Measurements from ENCODE around the gene RFTN1. TPM values are rescaled to one million over a fixed set of nuclear protein-coding genes. Genes with fewer than 3 reads are reported as not detected.

RFTN1 gene
- total and polyA plus RNA-seq, 7 donors, result 10.9 to 26.4 (median 22.2) TPM

GRCh38 chr3:16352428-16352827 is 161.1 kb downstream of the RFTN1 start:
- DNase-seq, result no peak
- Histone ChIP-seq H3K27me3 (no peaks in the 10 kb centered on the region), H3K4me3 (no peak overlapping the region), H3K9me3 (no peaks in the 10 kb centered on the region), H3K36me3 (peaks cover 0 to 6% (median 0%) of the 10 kb centered on the region in 4 donors), H3K4me1 (peaks cover 0 to 3% (median under 1%) of the 10 kb centered on the region in 4 donors), H3K27ac (no peak overlapping the region)
- intact Hi-C loops (cut with DNase I), result no loop called here
- TF ChIP-seq EP300 (IDR thresholded peaks at IDR 0.05), result no peak
- no peak for TF ChIP-seq POLR2AphosphoS5 (IDR thresholded peaks at IDR 0.05)
- TF ChIP-seq POLR2A (IDR thresholded peaks at IDR 0.05), result no peak
- TF ChIP-seq CTCF (IDR thresholded peaks at IDR 0.05), result no peak
- 53 to 75% methylated on average over 2 of the region's 2 CpGs for WGBS, 2 donors

DNA sequence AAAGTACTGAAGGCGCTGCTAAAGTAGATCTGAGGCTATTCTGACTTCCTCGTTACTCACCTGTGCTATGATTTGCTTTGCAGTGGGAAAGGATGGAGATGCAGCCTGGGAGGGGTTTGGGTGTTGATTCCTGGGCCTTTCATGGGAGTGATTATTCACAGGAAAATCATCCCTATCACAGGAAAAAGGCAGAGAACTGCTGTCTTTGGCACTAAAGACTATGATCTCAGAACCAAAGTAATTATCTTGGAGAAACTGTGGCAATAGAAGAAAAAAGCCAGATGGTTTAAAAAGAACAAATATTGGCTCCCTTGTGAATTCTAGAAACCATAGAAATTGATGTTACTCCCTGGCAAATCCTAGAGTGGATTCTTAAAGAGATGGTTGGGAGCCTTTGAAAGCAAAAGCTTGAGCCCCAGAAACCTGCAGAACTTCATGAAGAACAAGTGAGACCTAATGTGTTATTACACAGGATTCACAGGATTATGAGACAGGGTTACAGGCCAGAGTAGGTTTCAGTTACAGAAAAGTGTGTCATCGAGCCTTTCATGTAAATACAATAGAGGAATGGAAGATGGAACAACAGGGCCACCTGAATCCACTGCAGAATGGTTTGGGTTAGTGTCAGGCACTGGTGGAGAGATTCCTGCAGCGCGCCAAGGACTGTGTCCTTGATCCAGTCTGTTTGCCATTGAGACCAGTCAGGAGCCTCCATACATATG is 162.7 kb downstream of the RFTN1 start:
- Histone ChIP-seq H3K4me3 (no peak overlapping the region), H3K27me3 (no peaks in the 10 kb centered on the region), H3K27ac (no peak overlapping the region), H3K36me3 (peaks cover 0 to 6% (median 2%) of the 10 kb centered on the region in 4 donors), H3K9me3 (no peaks in the 10 kb centered on the region), H3K4me1 (no peaks in the 10 kb centered on the region)
- intact Hi-C loops (cut with DNase I), result no loop called here
- 91 to 94% methylated on average over 5 of the region's 5 CpGs for WGBS, 2 donors
- TF ChIP-seq POLR2AphosphoS5 (IDR thresholded peaks at IDR 0.05) (no peak), EP300 (IDR thresholded peaks at IDR 0.05) (no peak)
- DNase-seq, result no peak

GRCh38 chr3:16349986-16350596 is 163.4 kb downstream of the RFTN1 start:
- no peak overlapping the region for H3K4me3 ChIP-seq
- no peaks in the 10 kb centered on the region for H3K27me3 ChIP-seq
- peaks cover 0 to 6% (median 2%) of the 10 kb centered on the region in 4 donors for H3K36me3 ChIP-seq
- WGBS, 2 donors, result 20 to 52% methylated on average over 2 of the region's 2 CpGs
- intact Hi-C loops (cut with DNase I), result no loop called here
- TF ChIP-seq POLR2AphosphoS5 (IDR thresholded peaks at IDR 0.05), result no peak
- TF ChIP-seq CTCF (IDR thresholded peaks at IDR 0.05), result no peak
- no peak for TF ChIP-seq EP300 (IDR thresholded peaks at IDR 0.05)
- no peak for TF ChIP-seq POLR2A (IDR thresholded peaks at IDR 0.05)
- H3K9me3 ChIP-seq, result no peaks in the 10 kb centered on the region
- DNase-seq, result no peak
- no peak overlapping the region for H3K27ac ChIP-seq
- H3K4me1 ChIP-seq, result no peaks in the 10 kb centered on the region

DNA sequence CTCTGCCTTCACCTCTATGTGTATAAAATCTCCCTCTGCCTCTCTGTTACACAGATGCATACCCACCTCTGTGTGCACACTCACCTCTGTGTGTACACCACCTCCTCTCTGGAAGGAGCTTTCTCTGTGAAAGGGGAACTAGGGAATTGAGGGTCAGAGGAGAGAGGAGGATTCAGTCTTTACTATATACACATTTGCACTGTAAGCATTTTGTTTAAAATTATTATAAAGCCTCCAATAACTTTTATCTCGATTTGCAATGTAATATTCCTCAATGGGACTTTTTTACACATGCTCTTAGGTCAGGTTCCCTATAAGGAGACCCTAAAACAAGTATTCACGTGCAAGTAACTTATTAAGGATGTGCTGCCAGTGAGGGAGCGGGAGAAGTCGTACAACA is 166.0 kb downstream of the RFTN1 start:
- TF ChIP-seq POLR2A (IDR thresholded peaks at IDR 0.05) (no peak), POLR2AphosphoS5 (IDR thresholded peaks at IDR 0.05) (no peak), CTCF (IDR thresholded peaks at IDR 0.05) (no peak)
- intact Hi-C loops (cut with DNase I), result no loop called here
- Histone ChIP-seq H3K36me3 (peaks cover 0 to 6% (median 2%) of the 10 kb centered on the region in 4 donors), H3K27me3 (no peaks in the 10 kb centered on the region), H3K9me3 (no peaks in the 10 kb centered on the region), H3K4me1 (no peaks in the 10 kb centered on the region), H3K27ac (no peak overlapping the region), H3K4me3 (no peak overlapping the region)
- DNase-seq, result no peak
- 93 to 95% methylated on average over 4 of the region's 4 CpGs for WGBS, 2 donors

DNA sequence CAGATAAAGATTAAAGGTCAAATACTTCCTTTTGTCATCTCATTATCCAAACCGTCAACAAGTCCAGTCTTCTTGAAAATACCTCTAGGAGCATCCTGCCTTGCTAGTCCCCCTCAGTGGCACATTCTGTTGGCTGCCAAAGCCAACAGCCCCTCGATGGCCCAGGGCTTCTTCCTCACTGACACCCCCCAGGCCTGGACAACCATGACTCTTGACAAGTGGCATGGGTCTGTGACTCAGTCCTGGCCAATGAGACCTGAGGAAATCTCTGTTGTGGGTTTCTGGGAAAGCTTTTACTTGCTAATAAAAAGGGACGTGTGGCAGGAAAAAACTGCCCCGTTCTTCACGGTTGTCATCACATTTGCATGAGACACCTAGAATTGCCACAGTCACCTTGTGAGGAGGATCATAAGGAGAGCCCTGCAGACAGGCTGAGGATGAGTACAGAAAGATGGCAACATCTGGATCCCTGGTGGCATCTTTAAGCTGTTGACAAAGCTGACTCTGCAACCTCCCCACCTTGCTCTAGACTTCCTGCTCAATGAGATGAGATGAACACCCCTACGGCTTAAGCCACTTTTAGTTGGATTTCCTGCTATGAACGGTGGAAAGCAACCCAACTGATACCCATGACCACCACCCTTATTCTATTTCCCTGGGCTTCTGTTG is 167.0 kb downstream of the RFTN1 start:
- Histone ChIP-seq H3K4me1 (no peaks in the 10 kb centered on the region), H3K27me3 (no peaks in the 10 kb centered on the region), H3K27ac (no peak overlapping the region), H3K9me3 (no peaks in the 10 kb centered on the region), H3K4me3 (no peak overlapping the region), H3K36me3 (peaks cover 0 to 6% (median 2%) of the 10 kb centered on the region in 4 donors)
- TF ChIP-seq POLR2A (IDR thresholded peaks at IDR 0.05) (no peak), EP300 (IDR thresholded peaks at IDR 0.05) (no peak), CTCF (IDR thresholded peaks at IDR 0.05) (no peak), POLR2AphosphoS5 (IDR thresholded peaks at IDR 0.05) (no peak)
- WGBS, 2 donors, result 93% methylated on average over 7 of the region's 7 CpGs
- intact Hi-C loops (cut with DNase I), result no loop called here
- no peak for DNase-seq

Data from sigmoid colon (tissue), 7 donors.